Measurements from ENCODE around the gene STK32B.

GRCh38 chr4:5203309-5203992 lies 152.2 kb downstream of the STK32B start:
- TF ChIP-seq PHF20 (IDR thresholded peaks at IDR 0.05; ENCODE audit: partially characterized antibody) (no peak), EGR1 (conservative IDR thresholded peaks at IDR 0.05) (no peak), CTCF (IDR thresholded peaks at IDR 0.05 in 2 of 3, conservative IDR thresholded peaks at IDR 0.05 in 1 of 3; ENCODE audit: insufficient read depth in 2 of 3, low read depth in 1 of 3, low read length in 3 of 3) (no peak), FOXP1 (CRISPR knock-in tag; IDR thresholded peaks at IDR 0.05) (no peak)
